Omental fat pad (tissue), 4 donors: ENCODE measurements around the gene RECK. TPM values are rescaled to one million over a fixed set of nuclear protein-coding genes. Genes with fewer than 3 reads are reported as not detected.

Source experiments
- ATAC-seq: fragments of 150-250 bp; one replicate; pipeline ENCODE4 v1.9.1; 2016; ENCODE audit warnings: mild to moderate bottlenecking, moderate library complexity; ENCODE audit not compliant: low FRiP score
- DNase-seq: peaks from one replicate; pipeline ENCODE4 v3.0.0-alpha.2; 2019; ENCODE audit warnings: low spot score
- total RNA-seq, 4 donors: library from RNA; depleted of rRNA; stranded (reverse); fragments of >200 nt; gene quantifications; one replicate each; pipeline ENCODE4 v1.1.0, GENCODE V29; 2016
- TF ChIP-seq, protein P1 (sequence below), 3 donors: fragments of 450-650 bp; IDR thresholded peaks; one replicate each; pipeline ENCODE4 v1.5.1; 2016 to 2017; ENCODE audit warnings: antibody characterized with exemption in 3 of 3, mild to moderate bottlenecking in 3 of 3, moderate library complexity in 2 of 3

RECK gene
- total RNA-seq, 4 donors from 2014 or later: 15.0 to 27.7 (median 21.7) TPM

GRCh38 chr9:35998333-35998732 lies 38.4 kb upstream of the RECK start:
- DNase-seq: no peak
- TF ChIP-seq, protein P1, sequence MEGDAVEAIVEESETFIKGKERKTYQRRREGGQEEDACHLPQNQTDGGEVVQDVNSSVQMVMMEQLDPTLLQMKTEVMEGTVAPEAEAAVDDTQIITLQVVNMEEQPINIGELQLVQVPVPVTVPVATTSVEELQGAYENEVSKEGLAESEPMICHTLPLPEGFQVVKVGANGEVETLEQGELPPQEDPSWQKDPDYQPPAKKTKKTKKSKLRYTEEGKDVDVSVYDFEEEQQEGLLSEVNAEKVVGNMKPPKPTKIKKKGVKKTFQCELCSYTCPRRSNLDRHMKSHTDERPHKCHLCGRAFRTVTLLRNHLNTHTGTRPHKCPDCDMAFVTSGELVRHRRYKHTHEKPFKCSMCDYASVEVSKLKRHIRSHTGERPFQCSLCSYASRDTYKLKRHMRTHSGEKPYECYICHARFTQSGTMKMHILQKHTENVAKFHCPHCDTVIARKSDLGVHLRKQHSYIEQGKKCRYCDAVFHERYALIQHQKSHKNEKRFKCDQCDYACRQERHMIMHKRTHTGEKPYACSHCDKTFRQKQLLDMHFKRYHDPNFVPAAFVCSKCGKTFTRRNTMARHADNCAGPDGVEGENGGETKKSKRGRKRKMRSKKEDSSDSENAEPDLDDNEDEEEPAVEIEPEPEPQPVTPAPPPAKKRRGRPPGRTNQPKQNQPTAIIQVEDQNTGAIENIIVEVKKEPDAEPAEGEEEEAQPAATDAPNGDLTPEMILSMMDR (IDR thresholded peaks at IDR 0.05): no peak
- ATAC-seq: no peak

- DNase-seq: no peak
- ATAC-seq: no peak
- TF ChIP-seq, protein P1 (IDR thresholded peaks at IDR 0.05): no peak
These were observed 30.8 kb upstream of the RECK start for GRCh38 chr9:36005891-36006290.

DNA sequence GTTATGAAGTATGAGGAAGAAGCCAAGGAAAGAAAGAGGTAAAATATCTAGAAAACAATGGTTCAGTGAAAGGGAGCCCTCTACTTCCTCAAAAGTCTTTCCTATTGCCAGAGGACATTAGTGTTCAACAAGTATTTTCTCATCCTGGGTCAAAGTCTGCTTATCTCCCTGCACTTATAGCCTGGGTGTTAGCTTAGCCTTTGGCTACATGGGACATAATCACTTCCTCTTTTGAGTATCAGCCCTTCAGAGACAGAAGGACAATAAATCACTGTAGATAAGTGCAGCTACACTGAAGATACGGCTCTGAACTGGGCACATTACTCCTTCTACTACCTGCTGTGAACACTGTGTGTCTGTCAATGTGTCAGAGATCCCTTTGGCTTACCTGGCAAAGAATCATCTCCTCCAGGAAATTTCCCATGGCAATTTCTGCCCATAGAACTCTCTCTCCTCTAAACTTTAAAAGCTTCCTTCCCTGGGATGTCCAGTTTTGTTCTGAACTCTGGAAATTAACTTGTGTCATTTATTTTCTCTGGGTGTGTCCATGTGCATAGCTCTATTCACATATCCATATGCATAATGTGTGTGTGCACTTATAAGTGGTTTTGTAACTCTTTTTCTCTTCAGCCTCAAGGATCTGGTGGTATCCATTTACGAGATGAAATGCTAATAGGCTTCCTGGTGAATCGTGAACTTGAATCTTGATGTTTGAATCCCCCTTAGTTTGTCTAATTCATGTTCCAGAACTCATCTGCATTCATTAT lies 30.0 kb upstream of the RECK start:
- DNase-seq: no peak
- TF ChIP-seq, protein P1 (IDR thresholded peaks at IDR 0.05): no peak
- no peak for ATAC-seq

DNA sequence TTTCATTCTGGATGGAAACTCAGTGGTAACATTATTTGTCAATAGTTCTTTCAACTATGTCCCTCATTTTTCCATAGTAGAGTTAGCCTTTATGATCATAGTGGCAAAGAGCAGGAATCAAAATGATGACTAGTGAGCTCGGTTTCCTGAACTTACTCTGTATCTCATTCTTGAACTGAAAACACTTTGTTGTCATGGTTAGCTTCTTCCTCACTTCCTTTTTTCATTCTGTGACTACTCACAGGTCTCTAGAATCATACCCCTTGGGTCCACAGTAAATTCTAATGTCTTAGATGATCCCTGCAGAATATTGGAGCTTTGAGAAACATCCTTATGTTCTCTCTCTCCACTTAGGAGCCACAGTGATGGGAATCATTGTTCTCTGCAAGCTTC lies 29.4 kb upstream of the RECK start:
- TF ChIP-seq, protein P1 (IDR thresholded peaks at IDR 0.05): no peak
- DNase-seq (no peak), ATAC-seq (no peak)

- DNase-seq (no peak), ATAC-seq (no peak)
- TF ChIP-seq, protein P1 (IDR thresholded peaks at IDR 0.05): no peak
These were observed 28.9 kb upstream of the RECK start for GRCh38 chr9:36007852-36008251.

DNA sequence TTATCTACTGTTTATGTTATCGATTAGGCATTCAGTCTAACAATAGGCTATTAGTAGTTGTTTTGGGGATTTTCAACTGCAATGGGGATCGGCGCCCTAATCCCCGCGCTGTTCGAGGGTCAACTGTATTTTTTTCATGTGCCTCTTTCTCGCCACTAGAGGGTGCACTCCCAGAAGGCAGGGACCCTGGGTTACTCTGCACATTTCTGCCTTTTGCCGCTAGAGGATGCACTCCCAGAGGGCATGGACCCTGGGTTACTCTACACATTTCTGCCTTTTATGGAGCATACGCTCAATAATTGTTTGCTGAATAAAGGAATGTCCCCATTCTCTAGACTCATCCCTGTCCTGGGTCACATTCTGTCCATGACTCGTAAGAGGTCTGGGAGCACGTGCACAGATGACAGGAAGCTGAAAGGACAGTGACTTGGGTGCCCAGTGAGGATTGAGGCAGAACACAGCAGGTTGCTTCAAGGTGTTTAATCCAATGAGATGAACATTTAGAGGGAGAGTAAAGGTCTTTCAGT lies 27.9 kb upstream of the RECK start:
- ATAC-seq: peak; percentile 62
- TF ChIP-seq, protein P1 (IDR thresholded peaks at IDR 0.05): peak in 2 of 3 donors; percentile 34 to 51
- no peak for DNase-seq

- ATAC-seq (no peak), DNase-seq (no peak)
These were observed 25.3 kb upstream of the RECK start for GRCh38 chr9:36011379-36011778.

More at GRCh38 chr9:36011379-36011778, 25.3 kb upstream of the RECK start:
- TF ChIP-seq, protein P1 (IDR thresholded peaks at IDR 0.05): no peak
